GM18508 (cell line): ENCODE results near the gene CNOT8.

Experiments
- ATAC-seq: cut with Tn5 transposase; IDR thresholded peaks from one replicate; pipeline ENCODE4 v1.9.1; 2021; ENCODE audit warnings: moderate number of reproducible peaks; ENCODE audit not compliant: insufficient read depth, unreplicated experiment

Gene CNOT8

GRCh38 chr5:154862766-154863165 lies 4.3 kb downstream of the CNOT8 start:
- no peak for ATAC-seq

GRCh38 chr5:154863291-154864080 lies 5.1 kb downstream of the CNOT8 start:
- no peak for ATAC-seq

- ATAC-seq: no peak
Measured at GRCh38 chr5:154865466-154866184, 7.2 kb downstream of the CNOT8 start.

GRCh38 chr5:154866841-154867240 lies 8.4 kb downstream of the CNOT8 start:
- no peak for ATAC-seq

GRCh38 chr5:154868702-154869101 lies 10.3 kb downstream of the CNOT8 start:
- ATAC-seq: no peak

GRCh38 chr5:154871734-154872133 lies 13.3 kb downstream of the CNOT8 start:
- no peak for ATAC-seq

GRCh38 chr5:154873791-154874331 lies 15.4 kb downstream of the CNOT8 start:
- ATAC-seq: no peak

GRCh38 chr5:154878642-154879335 lies 20.4 kb downstream of the CNOT8 start:
- no peak for ATAC-seq

- no peak for ATAC-seq
Measured at GRCh38 chr5:154881986-154882385, 23.6 kb downstream of the CNOT8 start.

GRCh38 chr5:154884424-154884823 lies 26.0 kb downstream of the CNOT8 start:
- no peak for ATAC-seq

- no peak for ATAC-seq
Measured at GRCh38 chr5:154885439-154885838, 27.0 kb downstream of the CNOT8 start.

- ATAC-seq: no peak
Measured at GRCh38 chr5:154892369-154892771, 33.9 kb downstream of the CNOT8 start.

- no peak for ATAC-seq
Measured at GRCh38 chr5:154893381-154893780, 35.0 kb downstream of the CNOT8 start.

GRCh38 chr5:154895606-154896561 lies 37.5 kb downstream of the CNOT8 start:
- no peak for ATAC-seq

GRCh38 chr5:154896562-154897165 lies 38.2 kb downstream of the CNOT8 start:
- ATAC-seq: no peak

- ATAC-seq: no peak
Measured at GRCh38 chr5:154898210-154898609, 39.8 kb downstream of the CNOT8 start.

GRCh38 chr5:154899151-154899816 lies 40.9 kb downstream of the CNOT8 start:
- no peak for ATAC-seq

GRCh38 chr5:154900066-154900465 lies 41.6 kb downstream of the CNOT8 start:
- ATAC-seq: no peak

- no peak for ATAC-seq
Measured at GRCh38 chr5:154901276-154901675, 42.8 kb downstream of the CNOT8 start.
